ENCODE data around the gene APOBEC3G.

Gene APOBEC3G

DNA sequence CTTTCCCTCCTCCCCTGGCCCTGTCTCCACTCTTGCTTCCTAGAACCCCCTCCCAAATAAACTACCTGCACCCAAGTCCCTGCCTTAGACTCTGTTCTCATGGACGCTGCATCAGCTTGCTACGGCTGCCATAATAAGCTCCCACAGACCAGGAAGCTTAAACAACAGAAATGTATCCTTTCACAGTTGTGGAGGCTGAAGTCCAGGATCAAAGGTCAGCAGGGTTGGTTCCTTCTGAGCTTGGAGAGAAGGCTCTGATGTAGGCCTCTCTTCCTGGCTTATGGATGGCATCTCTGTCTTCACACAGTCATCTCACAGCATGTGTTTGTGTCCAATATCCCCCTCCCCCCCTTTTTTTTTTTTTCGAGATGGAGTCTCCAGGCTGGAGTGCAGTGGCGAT is 52.0 kb downstream of the APOBEC3G start:
- Histone ChIP-seq H3K27ac (no peak overlapping the region), H3K4me3 (ENCODE audit: low read depth in 1 of 2, low read length in 1 of 2) (no peak overlapping the region), H3K27me3 (peaks cover 7% of the 10 kb centered on the region), H3K9me3 (no peaks in the 10 kb centered on the region), H3K4me1 (ENCODE audit: control insufficient read depth in 1 of 2, insufficient read depth in 1 of 2, low read depth in 1 of 2, low read length in 1 of 2) (no peaks in the 10 kb centered on the region), H3K36me3 (peaks cover 31% of the 10 kb centered on the region)
- TF ChIP-seq, protein P1, sequence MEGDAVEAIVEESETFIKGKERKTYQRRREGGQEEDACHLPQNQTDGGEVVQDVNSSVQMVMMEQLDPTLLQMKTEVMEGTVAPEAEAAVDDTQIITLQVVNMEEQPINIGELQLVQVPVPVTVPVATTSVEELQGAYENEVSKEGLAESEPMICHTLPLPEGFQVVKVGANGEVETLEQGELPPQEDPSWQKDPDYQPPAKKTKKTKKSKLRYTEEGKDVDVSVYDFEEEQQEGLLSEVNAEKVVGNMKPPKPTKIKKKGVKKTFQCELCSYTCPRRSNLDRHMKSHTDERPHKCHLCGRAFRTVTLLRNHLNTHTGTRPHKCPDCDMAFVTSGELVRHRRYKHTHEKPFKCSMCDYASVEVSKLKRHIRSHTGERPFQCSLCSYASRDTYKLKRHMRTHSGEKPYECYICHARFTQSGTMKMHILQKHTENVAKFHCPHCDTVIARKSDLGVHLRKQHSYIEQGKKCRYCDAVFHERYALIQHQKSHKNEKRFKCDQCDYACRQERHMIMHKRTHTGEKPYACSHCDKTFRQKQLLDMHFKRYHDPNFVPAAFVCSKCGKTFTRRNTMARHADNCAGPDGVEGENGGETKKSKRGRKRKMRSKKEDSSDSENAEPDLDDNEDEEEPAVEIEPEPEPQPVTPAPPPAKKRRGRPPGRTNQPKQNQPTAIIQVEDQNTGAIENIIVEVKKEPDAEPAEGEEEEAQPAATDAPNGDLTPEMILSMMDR (IDR thresholded peaks at IDR 0.05) = no peak

DNA sequence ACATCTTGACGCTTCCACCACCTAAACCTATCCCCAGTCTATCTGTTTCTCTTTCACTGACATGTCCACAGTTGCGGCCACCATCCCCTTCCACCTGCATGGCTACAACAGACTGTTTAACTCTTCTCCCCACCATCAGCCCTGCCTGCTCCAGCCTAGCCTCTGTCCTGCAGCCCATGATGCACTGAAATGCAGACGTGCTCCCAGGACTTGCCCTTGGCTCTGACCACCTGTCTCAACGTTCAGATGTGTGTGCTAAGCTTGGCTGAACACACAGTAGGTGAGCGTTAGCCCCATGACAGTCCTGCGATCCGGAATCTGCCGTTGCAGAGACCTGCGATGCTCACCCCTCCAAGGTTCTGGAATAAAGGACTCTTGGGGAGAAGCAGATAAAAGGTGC is 52.7 kb downstream of the APOBEC3G start:
- Histone ChIP-seq H3K27ac (no peak overlapping the region), H3K27me3 (peaks cover under 1% of the 10 kb centered on the region), H3K36me3 (peaks cover 36% of the 10 kb centered on the region), H3K4me3 (ENCODE audit: low read depth in 1 of 2, low read length in 1 of 2) (no peak overlapping the region), H3K9me3 (no peaks in the 10 kb centered on the region), H3K4me1 (ENCODE audit: control insufficient read depth in 1 of 2, insufficient read depth in 1 of 2, low read depth in 1 of 2, low read length in 1 of 2) (no peaks in the 10 kb centered on the region)
- TF ChIP-seq, protein P1 (IDR thresholded peaks at IDR 0.05) = no peak

GRCh38 chr22:39130152-39130704 is 53.2 kb downstream of the APOBEC3G start:
- TF ChIP-seq, protein P1 (IDR thresholded peaks at IDR 0.05) = no peak
- no peak overlapping the region for H3K4me3 ChIP-seq (ENCODE audit: low read depth in 1 of 2, low read length in 1 of 2)
- no peaks in the 10 kb centered on the region for H3K9me3 ChIP-seq
- no peaks in the 10 kb centered on the region for H3K4me1 ChIP-seq (ENCODE audit: control insufficient read depth in 1 of 2, insufficient read depth in 1 of 2, low read depth in 1 of 2, low read length in 1 of 2)
- H3K27me3 ChIP-seq = no peaks in the 10 kb centered on the region
- peaks cover 40% of the 10 kb centered on the region for H3K36me3 ChIP-seq
- no peak overlapping the region for H3K27ac ChIP-seq

DNA sequence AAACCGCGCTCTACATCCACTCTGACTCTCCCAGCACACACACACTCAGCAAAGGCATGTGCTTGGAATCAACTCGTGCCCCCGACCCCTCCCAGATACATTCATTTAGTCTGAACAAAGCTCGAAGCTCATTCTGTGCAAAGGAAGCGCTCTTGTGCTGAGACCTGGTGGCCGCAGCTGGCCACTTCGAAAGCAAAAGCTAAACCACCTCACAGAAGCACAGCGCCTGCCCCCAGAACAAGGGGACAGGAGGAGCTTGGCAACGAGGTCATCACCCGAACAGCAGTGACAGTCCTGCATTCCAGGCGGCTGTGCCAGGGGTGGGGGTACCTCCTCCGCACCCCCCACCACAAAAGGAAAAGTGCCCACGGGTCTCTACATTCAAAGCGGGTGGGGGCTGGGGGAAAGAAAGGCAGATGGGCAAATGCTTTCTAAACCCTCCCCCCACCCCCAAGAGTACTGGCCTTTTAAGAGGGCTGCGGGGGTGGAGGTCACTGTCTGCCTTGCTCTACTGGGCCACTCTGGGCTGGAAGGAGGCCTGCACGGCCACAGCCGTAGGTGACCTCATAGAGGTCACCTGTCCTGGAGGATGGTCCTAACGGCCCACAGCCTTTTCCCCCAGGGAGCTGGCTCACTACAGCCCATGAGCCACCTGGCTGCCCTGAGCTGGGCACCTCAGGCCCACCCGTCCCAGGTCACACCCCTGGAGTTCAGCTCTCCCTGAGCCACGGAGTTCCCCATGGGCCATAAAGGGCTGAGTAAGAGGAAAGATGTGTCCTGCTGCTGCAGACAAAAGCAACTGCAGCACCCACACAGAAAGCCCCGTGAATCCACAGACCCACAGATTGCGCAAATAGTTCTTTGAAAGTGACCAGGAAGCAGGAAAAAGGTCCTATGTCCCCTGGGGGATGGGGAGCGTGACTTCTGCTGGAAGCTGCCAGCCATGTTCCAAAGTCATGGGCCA is 54.1 kb downstream of the APOBEC3G start:
- no peak overlapping the region for H3K4me3 ChIP-seq (ENCODE audit: low read depth in 1 of 2, low read length in 1 of 2)

GRCh38 chr22:39132281-39132680 is 55.2 kb downstream of the APOBEC3G start:
- TF ChIP-seq, protein P1 (IDR thresholded peaks at IDR 0.05) = no peak
- Histone ChIP-seq H3K4me1 (ENCODE audit: control insufficient read depth in 1 of 2, insufficient read depth in 1 of 2, low read depth in 1 of 2, low read length in 1 of 2) (no peaks in the 10 kb centered on the region), H3K9me3 (no peaks in the 10 kb centered on the region), H3K27me3 (no peaks in the 10 kb centered on the region), H3K4me3 (ENCODE audit: low read depth in 1 of 2, low read length in 1 of 2) (no peak overlapping the region), H3K27ac (no peak overlapping the region), H3K36me3 (peaks cover 44% of the 10 kb centered on the region)

More for the DNA sequence above, 54.1 kb downstream of the APOBEC3G start:
- Histone ChIP-seq H3K27ac (no peak overlapping the region), H3K9me3 (no peaks in the 10 kb centered on the region), H3K36me3 (peaks cover 44% of the 10 kb centered on the region), H3K27me3 (no peaks in the 10 kb centered on the region), H3K4me1 (ENCODE audit: control insufficient read depth in 1 of 2, insufficient read depth in 1 of 2, low read depth in 1 of 2, low read length in 1 of 2) (no peaks in the 10 kb centered on the region)
- TF ChIP-seq, protein P1 (IDR thresholded peaks at IDR 0.05) = no peak
